ENCODE measurements around the gene E4F1.

Gene E4F1

GRCh38 chr16:2206780-2207433 is 16.5 kb upstream of the E4F1 start:
- DNase-seq, result no peak

- DNase-seq, result no peak
These were observed 15.5 kb upstream of the E4F1 start for GRCh38 chr16:2207872-2208271.

GRCh38 chr16:2208308-2208707 is 15.1 kb upstream of the E4F1 start:
- no peak for DNase-seq

- no peak for DNase-seq
These were observed 14.6 kb upstream of the E4F1 start for GRCh38 chr16:2208772-2209171.

GRCh38 chr16:2209258-2210008 is 14.0 kb upstream of the E4F1 start:
- DNase-seq, result no peak

GRCh38 chr16:2210009-2210332 is 13.4 kb upstream of the E4F1 start:
- no peak for DNase-seq

- no peak for DNase-seq
These were observed 12.7 kb upstream of the E4F1 start, which contains the start of gene BRICD5 for GRCh38 chr16:2210386-2211365. Gene BRICD5, minus strand, starts transcription at chr16:2210863. Its CDS starts 30 bp downstream, at chr16:2210833.

GRCh38 chr16:2211923-2212347 is 11.5 kb upstream of the E4F1 start:
- no peak for DNase-seq

- DNase-seq, result no peak
These were observed 10.7 kb upstream of the E4F1 start for GRCh38 chr16:2212362-2213324.

- DNase-seq, result no peak
These were observed 9.3 kb upstream of the E4F1 start for GRCh38 chr16:2213817-2214718.

GRCh38 chr16:2214719-2214968 is 8.7 kb upstream of the E4F1 start, which contains the start of gene PGP:
Gene PGP, minus strand, starts transcription at chr16:2214840. Its CDS starts 63 bp downstream, at chr16:2214777.
- DNase-seq, result no peak

GRCh38 chr16:2216330-2216729 is 7.1 kb upstream of the E4F1 start:
- DNase-seq, result no peak

GRCh38 chr16:2223942-2224486 is 623 bp downstream of the E4F1 start:
- DNase-seq, result no peak

- DNase-seq, result no peak
These were observed 2.9 kb downstream of the E4F1 start for GRCh38 chr16:2226245-2226793.

- no peak for DNase-seq
These were observed 3.5 kb downstream of the E4F1 start for GRCh38 chr16:2226918-2227317.

GRCh38 chr16:2228161-2228824 is 4.9 kb downstream of the E4F1 start:
- no peak for DNase-seq

GRCh38 chr16:2229091-2229490 is 5.7 kb downstream of the E4F1 start:
- DNase-seq, result no peak

GRCh38 chr16:2229632-2230250 is 6.3 kb downstream of the E4F1 start:
- DNase-seq, result no peak

- DNase-seq, result no peak
These were observed 7.0 kb downstream of the E4F1 start for GRCh38 chr16:2230376-2230775.
